ENCODE data around the gene FOXP1. TPM values are rescaled to one million over a fixed set of nuclear protein-coding genes. Genes with fewer than 3 reads are reported as not detected.

Gene FOXP1
- total and polyA plus RNA-seq, 5 experiments from 2014 or later: 280 to 443 (median 382) TPM

- POLR2A ChIA-PET: interaction anchor here (0.7 to 1.0 kb wide), 2 partner anchors 50 to 51 kb away, joined by 3 read pairs; no protein-coding TSS in a partner anchor
- Mint-ChIP-seq H3K9me3 (no peaks in the 10 kb centered on the region), H3K27me3 (no peaks in the 10 kb centered on the region), H3K36me3 (peaks cover 0 to 24% (median 2%) of the 10 kb centered on the region in 3 donors), H3K4me1 (peaks cover 44 to 88% (median 80%) of the 10 kb centered on the region in 4 donors), H3K27ac (peak overlapping the region; percentile 91 to 98 (median 95)), H3K4me3 (peak overlapping the region; percentile 86 to 99 (median 93))
- ATAC-seq (peak; percentile 15 to 27), DNase-seq (peak in 5 of 10 donors; percentile 17 to 54 (median 32))
Measured at GRCh38 chr3:71127052-71127831, 456.3 kb downstream of the FOXP1 start.

GRCh38 chr3:71125738-71126137 lies 457.8 kb downstream of the FOXP1 start:
- POLR2A ChIA-PET: no interaction called here
- Mint-ChIP-seq H3K36me3 (peaks cover 0 to 34% (median 2%) of the 10 kb centered on the region in 3 donors), H3K27ac (peak overlapping the region; percentile 9 to 95 (median 82)), H3K9me3 (no peaks in the 10 kb centered on the region), H3K27me3 (no peaks in the 10 kb centered on the region), H3K4me3 (peak overlapping the region in 9 of 10 donors; percentile 45 to 71 (median 64)), H3K4me1 (peaks cover 42 to 88% (median 80%) of the 10 kb centered on the region in 4 donors)
- no peak for DNase-seq
- ATAC-seq: no peak

GRCh38 chr3:71124048-71124447 lies 459.5 kb downstream of the FOXP1 start:
- POLR2A ChIA-PET: no interaction called here
- H3K4me1 Mint-ChIP-seq: peaks cover 50 to 92% (median 87%) of the 10 kb centered on the region in 4 donors
- no peaks in the 10 kb centered on the region for H3K27me3 Mint-ChIP-seq
- no peaks in the 10 kb centered on the region for H3K9me3 Mint-ChIP-seq
- DNase-seq (no peak), ATAC-seq (no peak)
- H3K4me3 Mint-ChIP-seq: peak overlapping the region in 1 of 10 donors; percentile 31
- H3K36me3 Mint-ChIP-seq: peaks cover 0 to 49% (median 3%) of the 10 kb centered on the region in 3 donors
- peak overlapping the region in 2 of 10 donors; percentile 63 to 95 for H3K27ac Mint-ChIP-seq

GRCh38 chr3:71122641-71123040 lies 460.9 kb downstream of the FOXP1 start:
- ATAC-seq (no peak), DNase-seq (no peak)
- Mint-ChIP-seq H3K4me3 (peak overlapping the region in 4 of 10 donors; percentile 23 to 60 (median 52)), H3K36me3 (peaks cover 0 to 61% (median 6%) of the 10 kb centered on the region in 3 donors), H3K4me1 (peaks cover 52 to 90% (median 86%) of the 10 kb centered on the region in 4 donors), H3K9me3 (no peaks in the 10 kb centered on the region), H3K27ac (peak overlapping the region; percentile 23 to 84 (median 76)), H3K27me3 (no peaks in the 10 kb centered on the region)
- POLR2A ChIA-PET: interaction anchor here (1.4 kb wide), 1 partner anchor 8 kb away, joined by 4 read pairs; no protein-coding TSS in a partner anchor

- peak overlapping the region in 9 of 10 donors; percentile 52 to 83 (median 71) for H3K27ac Mint-ChIP-seq
- POLR2A ChIA-PET: interaction anchor here (0.7 to 1.4 kb wide), 3 partner anchors 9 to 144 kb away, joined by 3 to 4 read pairs (median 3); no protein-coding TSS in a partner anchor
- no peaks in the 10 kb centered on the region for H3K9me3 Mint-ChIP-seq
- DNase-seq: no peak
- H3K36me3 Mint-ChIP-seq: peaks cover 0 to 71% (median 12%) of the 10 kb centered on the region in 3 donors
- peak overlapping the region in 4 of 10 donors; percentile 5 to 59 (median 28) for H3K4me3 Mint-ChIP-seq
- H3K27me3 Mint-ChIP-seq: no peaks in the 10 kb centered on the region
- no peak for ATAC-seq
- peaks cover 59 to 90% (median 88%) of the 10 kb centered on the region in 4 donors for H3K4me1 Mint-ChIP-seq
Measured at GRCh38 chr3:71121429-71122167, 461.9 kb downstream of the FOXP1 start.

GRCh38 chr3:71120012-71120411 lies 463.5 kb downstream of the FOXP1 start:
- no peak for DNase-seq
- Mint-ChIP-seq H3K4me3 (peak overlapping the region in 3 of 10 donors; percentile 5 to 37 (median 11)), H3K4me1 (peaks cover 58 to 93% (median 88%) of the 10 kb centered on the region in 4 donors), H3K9me3 (no peaks in the 10 kb centered on the region), H3K27me3 (no peaks in the 10 kb centered on the region), H3K36me3 (peaks cover under 1 to 72% (median 16%) of the 10 kb centered on the region in 3 donors), H3K27ac (peak overlapping the region in 9 of 10 donors; percentile 6 to 84 (median 71))
- POLR2A ChIA-PET: no interaction called here
- no peak for ATAC-seq

- H3K27ac Mint-ChIP-seq: peak overlapping the region; percentile 10 to 87 (median 78)
- no peak for ATAC-seq
- H3K27me3 Mint-ChIP-seq: no peaks in the 10 kb centered on the region
- POLR2A ChIA-PET: interaction anchor here (0.6 kb wide), 1 partner anchor 36 kb away, joined by 3 read pairs; no protein-coding TSS in a partner anchor
- H3K36me3 Mint-ChIP-seq: peaks cover 4 to 77% (median 16%) of the 10 kb centered on the region in 3 donors
- H3K4me1 Mint-ChIP-seq: peaks cover 60 to 92% (median 88%) of the 10 kb centered on the region in 4 donors
- no peaks in the 10 kb centered on the region for H3K9me3 Mint-ChIP-seq
- peak overlapping the region in 7 of 10 donors; percentile 4 to 45 (median 29) for H3K4me3 Mint-ChIP-seq
- DNase-seq: no peak
Measured at GRCh38 chr3:71119171-71119570, 464.4 kb downstream of the FOXP1 start.

- Mint-ChIP-seq H3K36me3 (peaks cover 4 to 76% (median 16%) of the 10 kb centered on the region in 3 donors), H3K27ac (peak overlapping the region in 3 of 10 donors; percentile 59 to 93 (median 79)), H3K27me3 (no peaks in the 10 kb centered on the region), H3K9me3 (no peaks in the 10 kb centered on the region), H3K4me3 (no peak overlapping the region), H3K4me1 (peaks cover 59 to 91% (median 88%) of the 10 kb centered on the region in 4 donors)
- POLR2A ChIA-PET: no interaction called here
- DNase-seq: no peak
- no peak for ATAC-seq
Measured at GRCh38 chr3:71118436-71118835, 465.1 kb downstream of the FOXP1 start.

- ATAC-seq: peak in 1 of 2 donors; percentile 18
- H3K36me3 Mint-ChIP-seq: peaks cover 4 to 76% (median 19%) of the 10 kb centered on the region in 3 donors
- H3K4me1 Mint-ChIP-seq: peaks cover 58 to 91% (median 85%) of the 10 kb centered on the region in 4 donors
- POLR2A ChIA-PET: no interaction called here
- no peaks in the 10 kb centered on the region for H3K27me3 Mint-ChIP-seq
- H3K4me3 Mint-ChIP-seq: peak overlapping the region in 6 of 10 donors; percentile 5 to 69 (median 30)
- DNase-seq: no peak
- no peaks in the 10 kb centered on the region for H3K9me3 Mint-ChIP-seq
- H3K27ac Mint-ChIP-seq: peak overlapping the region; percentile 16 to 93 (median 74)
Measured at GRCh38 chr3:71117572-71118247, 465.8 kb downstream of the FOXP1 start.

GRCh38 chr3:71114610-71115009 lies 468.9 kb downstream of the FOXP1 start:
- Mint-ChIP-seq H3K4me3 (peak overlapping the region in 1 of 10 donors; percentile 8), H3K36me3 (peaks cover 10 to 88% (median 41%) of the 10 kb centered on the region in 3 donors), H3K27ac (peak overlapping the region; percentile 0 to 81 (median 54)), H3K27me3 (no peaks in the 10 kb centered on the region), H3K9me3 (no peaks in the 10 kb centered on the region), H3K4me1 (peaks cover 50 to 85% (median 75%) of the 10 kb centered on the region in 4 donors)
- POLR2A ChIA-PET: no interaction called here
- ATAC-seq (no peak), DNase-seq (no peak)

- POLR2A ChIA-PET: no interaction called here
Measured at GRCh38 chr3:71112576-71112975, 471.0 kb downstream of the FOXP1 start.

More at GRCh38 chr3:71112576-71112975, 471.0 kb downstream of the FOXP1 start:
- Mint-ChIP-seq H3K4me3 (peak overlapping the region in 1 of 10 donors; percentile 36), H3K4me1 (peaks cover 45 to 88% (median 72%) of the 10 kb centered on the region in 4 donors), H3K9me3 (no peaks in the 10 kb centered on the region), H3K36me3 (peaks cover 10 to 90% (median 49%) of the 10 kb centered on the region in 3 donors), H3K27me3 (no peaks in the 10 kb centered on the region), H3K27ac (peak overlapping the region; percentile 2 to 87 (median 78))
- ATAC-seq (no peak), DNase-seq (no peak)
